Measurements from ENCODE around the gene KCNMA1. TPM values are rescaled to one million over a fixed set of nuclear protein-coding genes. Genes with fewer than 3 reads are reported as not detected.

The KCNMA1 gene
- polyA plus RNA-seq, 1 donor from 2014 or later = 60.8 TPM

DNA sequence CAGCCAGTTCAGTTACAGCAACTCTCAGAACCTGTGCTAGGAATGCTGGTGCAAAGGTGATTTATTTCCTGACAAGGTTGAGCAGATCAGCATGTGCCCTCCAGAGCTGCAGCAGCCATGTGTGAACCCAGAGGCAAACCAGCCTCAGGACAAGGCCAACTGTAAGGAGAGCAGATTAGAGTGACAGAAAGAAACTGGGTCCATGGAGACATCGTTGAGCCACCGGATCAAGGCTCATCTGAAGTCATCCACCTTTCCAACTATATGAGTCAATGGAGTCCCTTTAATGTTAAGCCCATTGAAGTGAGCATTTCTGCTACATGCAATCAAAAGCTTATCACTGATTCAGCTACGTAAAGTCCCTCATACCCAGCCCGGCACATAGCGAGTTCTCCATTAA lies 26.4 kb downstream of the KCNMA1 start:
- TF ChIP-seq CTCF (IDR thresholded peaks at IDR 0.05; ENCODE audit: poor library complexity, severe bottlenecking) (no peak), EZH2 (IDR thresholded peaks at IDR 0.05; ENCODE audit: borderline replicate concordance, insufficient read depth, low read length, poor library complexity, severe bottlenecking) (no peak), TAF1 (IDR thresholded peaks at IDR 0.05; ENCODE audit: low read depth) (no peak), SMC3 (conservative IDR thresholded peaks at IDR 0.05; ENCODE audit: poor library complexity) (no peak), EP300 (conservative IDR thresholded peaks at IDR 0.05; ENCODE audit: poor library complexity, severe bottlenecking) (no peak), MXI1 (conservative IDR thresholded peaks at IDR 0.05; ENCODE audit: poor library complexity, severe bottlenecking) (no peak), RAD21 (conservative IDR thresholded peaks at IDR 0.05) (no peak)
- TF ChIP-seq, protein P1, sequence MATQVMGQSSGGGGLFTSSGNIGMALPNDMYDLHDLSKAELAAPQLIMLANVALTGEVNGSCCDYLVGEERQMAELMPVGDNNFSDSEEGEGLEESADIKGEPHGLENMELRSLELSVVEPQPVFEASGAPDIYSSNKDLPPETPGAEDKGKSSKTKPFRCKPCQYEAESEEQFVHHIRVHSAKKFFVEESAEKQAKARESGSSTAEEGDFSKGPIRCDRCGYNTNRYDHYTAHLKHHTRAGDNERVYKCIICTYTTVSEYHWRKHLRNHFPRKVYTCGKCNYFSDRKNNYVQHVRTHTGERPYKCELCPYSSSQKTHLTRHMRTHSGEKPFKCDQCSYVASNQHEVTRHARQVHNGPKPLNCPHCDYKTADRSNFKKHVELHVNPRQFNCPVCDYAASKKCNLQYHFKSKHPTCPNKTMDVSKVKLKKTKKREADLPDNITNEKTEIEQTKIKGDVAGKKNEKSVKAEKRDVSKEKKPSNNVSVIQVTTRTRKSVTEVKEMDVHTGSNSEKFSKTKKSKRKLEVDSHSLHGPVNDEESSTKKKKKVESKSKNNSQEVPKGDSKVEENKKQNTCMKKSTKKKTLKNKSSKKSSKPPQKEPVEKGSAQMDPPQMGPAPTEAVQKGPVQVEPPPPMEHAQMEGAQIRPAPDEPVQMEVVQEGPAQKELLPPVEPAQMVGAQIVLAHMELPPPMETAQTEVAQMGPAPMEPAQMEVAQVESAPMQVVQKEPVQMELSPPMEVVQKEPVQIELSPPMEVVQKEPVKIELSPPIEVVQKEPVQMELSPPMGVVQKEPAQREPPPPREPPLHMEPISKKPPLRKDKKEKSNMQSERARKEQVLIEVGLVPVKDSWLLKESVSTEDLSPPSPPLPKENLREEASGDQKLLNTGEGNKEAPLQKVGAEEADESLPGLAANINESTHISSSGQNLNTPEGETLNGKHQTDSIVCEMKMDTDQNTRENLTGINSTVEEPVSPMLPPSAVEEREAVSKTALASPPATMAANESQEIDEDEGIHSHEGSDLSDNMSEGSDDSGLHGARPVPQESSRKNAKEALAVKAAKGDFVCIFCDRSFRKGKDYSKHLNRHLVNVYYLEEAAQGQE (IDR thresholded peaks at IDR 0.05; ENCODE audit: borderline replicate concordance) = no peak
- no peaks in the 10 kb centered on the region for H4K20me1 ChIP-seq (ENCODE audit: insufficient read depth)
- no peaks in the 10 kb centered on the region for H3K9me3 ChIP-seq (ENCODE audit: low read length)
- no peaks in the 10 kb centered on the region for H3K27me3 ChIP-seq (ENCODE audit: insufficient read depth, low read depth, low read length)
- H3K4me2 ChIP-seq (ENCODE audit: low read length) = no peak overlapping the region
- no peaks in the 10 kb centered on the region for H3K36me3 ChIP-seq (ENCODE audit: insufficient read depth, low read length)
- no peak overlapping the region for H2AFZ ChIP-seq (ENCODE audit: low read depth, low read length)
- H3K9me2 ChIP-seq (ENCODE audit: insufficient read depth, low read length) = no peaks in the 10 kb centered on the region
- H3K9ac ChIP-seq (ENCODE audit: low read length) = no peak overlapping the region
- H3K27ac ChIP-seq (ENCODE audit: low read length) = no peak overlapping the region
- no peaks in the 10 kb centered on the region for H3F3A ChIP-seq (ENCODE audit: insufficient read depth, low read length, poor library complexity, severe bottlenecking)
- H3K4me3 ChIP-seq (ENCODE audit: low read length) = no peak overlapping the region
- no peaks in the 10 kb centered on the region for H3K79me2 ChIP-seq (replicated peaks; ENCODE audit: insufficient read depth, low read length)

DNA sequence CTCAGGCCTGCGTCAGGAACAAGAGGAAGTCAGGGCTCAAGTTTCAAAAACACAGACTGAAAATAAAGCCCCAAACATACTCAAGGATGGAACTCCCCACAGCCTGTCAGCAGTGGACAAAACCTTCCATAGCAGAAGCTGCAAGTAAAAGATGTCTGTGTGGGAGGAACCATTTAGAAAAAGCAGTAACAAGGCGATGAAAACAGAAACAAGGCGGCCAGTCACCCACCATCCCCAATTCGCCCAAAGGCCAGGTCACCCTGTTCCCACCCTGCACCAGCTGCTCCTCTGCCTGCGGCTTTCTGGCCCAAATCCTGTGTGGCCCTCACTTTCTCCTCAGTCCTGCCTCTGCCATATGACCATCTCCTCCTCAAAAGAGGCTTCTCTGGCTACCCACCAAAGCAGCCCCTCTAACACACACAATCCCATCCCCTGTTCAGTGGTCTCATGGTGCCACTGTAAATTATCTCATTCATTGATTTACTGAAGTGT lies 27.8 kb downstream of the KCNMA1 start:
- Histone ChIP-seq H3K9me3 (ENCODE audit: low read length) (no peaks in the 10 kb centered on the region), H3K36me3 (ENCODE audit: insufficient read depth, low read length) (no peaks in the 10 kb centered on the region), H3K79me2 (replicated peaks; ENCODE audit: insufficient read depth, low read length) (no peaks in the 10 kb centered on the region), H2AFZ (ENCODE audit: low read depth, low read length) (no peak overlapping the region), H3K4me3 (ENCODE audit: low read length) (no peak overlapping the region), H3K9ac (ENCODE audit: low read length) (no peak overlapping the region), H3K4me2 (ENCODE audit: low read length) (no peak overlapping the region), H3F3A (ENCODE audit: insufficient read depth, low read length, poor library complexity, severe bottlenecking) (no peaks in the 10 kb centered on the region), H3K27me3 (ENCODE audit: insufficient read depth, low read depth, low read length) (no peaks in the 10 kb centered on the region), H4K20me1 (ENCODE audit: insufficient read depth) (no peaks in the 10 kb centered on the region), H3K9me2 (ENCODE audit: insufficient read depth, low read length) (no peaks in the 10 kb centered on the region), H3K27ac (ENCODE audit: low read length) (no peak overlapping the region)
- TF ChIP-seq RAD21 (conservative IDR thresholded peaks at IDR 0.05) = no peak
- TF ChIP-seq EP300 (conservative IDR thresholded peaks at IDR 0.05; ENCODE audit: poor library complexity, severe bottlenecking) = no peak
- TF ChIP-seq, protein P1 (IDR thresholded peaks at IDR 0.05; ENCODE audit: borderline replicate concordance) = no peak
- no peak for TF ChIP-seq MXI1 (conservative IDR thresholded peaks at IDR 0.05; ENCODE audit: poor library complexity, severe bottlenecking)

Data from neural cell (in vitro differentiated cells).